ENCODE data around the gene LZTR1. TPM values are rescaled to one million over a fixed set of nuclear protein-coding genes. Genes with fewer than 3 reads are reported as not detected.

Gene LZTR1
- total and polyA plus RNA-seq, 7 donors, result 10.2 to 50.4 (median 31.4) TPM

- H3K4me1 ChIP-seq, result peaks cover 0 to 43% (median 39%) of the 10 kb centered on the region in 4 donors
- H3K27me3 ChIP-seq, result no peaks in the 10 kb centered on the region
- DNase-seq, result no peak
- TF ChIP-seq CTCF (IDR thresholded peaks at IDR 0.05) (no peak), EP300 (IDR thresholded peaks at IDR 0.05) (no peak), POLR2AphosphoS5 (IDR thresholded peaks at IDR 0.05) (no peak), POLR2A (IDR thresholded peaks at IDR 0.05) (no peak)
- 88 to 93% methylated on average over 8 of the region's 8 CpGs for WGBS, 2 donors
- no peaks in the 10 kb centered on the region for H3K9me3 ChIP-seq
- intact Hi-C loops (cut with DNase I), result no loop called here
- no peak overlapping the region for H3K27ac ChIP-seq
- no peaks in the 10 kb centered on the region for H3K36me3 ChIP-seq
- H3K4me3 ChIP-seq, result no peak overlapping the region
Measured at GRCh38 chr22:20943104-20943933, 38.8 kb upstream of the LZTR1 start.

GRCh38 chr22:20944042-20944441 is 38.1 kb upstream of the LZTR1 start:
- Histone ChIP-seq H3K4me3 (no peak overlapping the region), H3K36me3 (no peaks in the 10 kb centered on the region), H3K27me3 (no peaks in the 10 kb centered on the region), H3K9me3 (no peaks in the 10 kb centered on the region), H3K4me1 (peaks cover 0 to 38% (median 34%) of the 10 kb centered on the region in 4 donors), H3K27ac (no peak overlapping the region)
- intact Hi-C loops (cut with DNase I), result no loop called here
- TF ChIP-seq POLR2AphosphoS5 (IDR thresholded peaks at IDR 0.05), result no peak
- TF ChIP-seq EP300 (IDR thresholded peaks at IDR 0.05), result no peak
- TF ChIP-seq POLR2A (IDR thresholded peaks at IDR 0.05), result no peak
- TF ChIP-seq CTCF (IDR thresholded peaks at IDR 0.05), result no peak
- DNase-seq, result no peak
- 21 to 52% methylated on average over 1 of the region's 1 CpG for WGBS, 2 donors

- H3K27ac ChIP-seq, result no peak overlapping the region
- DNase-seq, result no peak
- 72 to 94% methylated on average over 2 of the region's 2 CpGs for WGBS, 2 donors
Measured at GRCh38 chr22:20945578-20945934, 36.5 kb upstream of the LZTR1 start.

GRCh38 chr22:20946080-20946986 is 35.8 kb upstream of the LZTR1 start:
- intact Hi-C loops (cut with DNase I), result no loop called here
- Histone ChIP-seq H3K36me3 (peaks cover 0 to 22% (median 16%) of the 10 kb centered on the region in 4 donors), H3K9me3 (no peaks in the 10 kb centered on the region), H3K4me3 (no peak overlapping the region), H3K27me3 (no peaks in the 10 kb centered on the region), H3K4me1 (peaks cover 0 to 31% (median 19%) of the 10 kb centered on the region in 4 donors), H3K27ac (no peak overlapping the region)
- 87 to 92% methylated on average over 7 of the region's 7 CpGs for WGBS, 2 donors
- TF ChIP-seq EP300 (IDR thresholded peaks at IDR 0.05), result no peak
- no peak for TF ChIP-seq POLR2A (IDR thresholded peaks at IDR 0.05)
- no peak for TF ChIP-seq CTCF (IDR thresholded peaks at IDR 0.05)
- no peak for TF ChIP-seq POLR2AphosphoS5 (IDR thresholded peaks at IDR 0.05)
- peak; percentile 20 for DNase-seq

More at GRCh38 chr22:20945578-20945934, 36.5 kb upstream of the LZTR1 start:
- TF ChIP-seq POLR2AphosphoS5 (IDR thresholded peaks at IDR 0.05) (no peak), EP300 (IDR thresholded peaks at IDR 0.05) (no peak), POLR2A (IDR thresholded peaks at IDR 0.05) (no peak)
- Histone ChIP-seq H3K36me3 (peaks cover 0 to 14% (median 9%) of the 10 kb centered on the region in 4 donors), H3K4me1 (peaks cover 0 to 36% (median 24%) of the 10 kb centered on the region in 4 donors), H3K9me3 (no peaks in the 10 kb centered on the region), H3K27me3 (no peaks in the 10 kb centered on the region), H3K4me3 (no peak overlapping the region)
- intact Hi-C loops (cut with DNase I), result no loop called here

- DNase-seq, result no peak
- no peak overlapping the region for H3K27ac ChIP-seq
- no peak overlapping the region for H3K4me3 ChIP-seq
- TF ChIP-seq CTCF (IDR thresholded peaks at IDR 0.05) (no peak), POLR2AphosphoS5 (IDR thresholded peaks at IDR 0.05) (no peak), EP300 (IDR thresholded peaks at IDR 0.05) (no peak), POLR2A (IDR thresholded peaks at IDR 0.05) (no peak)
- peaks cover 0 to 28% (median 19%) of the 10 kb centered on the region in 4 donors for H3K36me3 ChIP-seq
- no peaks in the 10 kb centered on the region for H3K9me3 ChIP-seq
- peaks cover 0 to 26% (median 18%) of the 10 kb centered on the region in 4 donors for H3K4me1 ChIP-seq
- WGBS, 2 donors, result 97 to 99% methylated on average over 1 of the region's 1 CpG
- no peaks in the 10 kb centered on the region for H3K27me3 ChIP-seq
- intact Hi-C loops (cut with DNase I), result no loop called here
Measured at GRCh38 chr22:20946991-20947390, 35.1 kb upstream of the LZTR1 start.

Measured in sigmoid colon (tissue), 7 donors.